ENCODE results near the gene KIF26B. TPM values are rescaled to one million over a fixed set of nuclear protein-coding genes. Genes with fewer than 3 reads are reported as not detected.

KIF26B gene
- total and polyA plus RNA-seq, 8 donors: 0.15 to 3.2 (median 0.89) TPM; not detected in 1

GRCh38 chr1:245158913-245159312, 4.1 kb downstream of the KIF26B start:
- WGBS, 5 donors: 92 to 99% (median 95%) methylated on average over 3 of the region's 3 CpGs
- no peak for TF ChIP-seq POLR2AphosphoS5 (IDR thresholded peaks at IDR 0.05)
- DNase-seq: no peak
- intact Hi-C loops (cut with DNase I; ENCODE audit: low total_unique reads): loop anchor here (10.0 kb wide), 1 partner anchor 966 kb away; no protein-coding TSS in a partner anchor
- Histone ChIP-seq H3K4me1 (peaks cover 27 to 35% (median 33%) of the 10 kb centered on the region in 4 donors), H3K27me3 (peaks cover 0 to 39% (median 31%) of the 10 kb centered on the region in 3 donors), H3K4me3 (no peak overlapping the region), H3K36me3 (no peaks in the 10 kb centered on the region), H3K27ac (no peak overlapping the region), H3K9me3 (no peaks in the 10 kb centered on the region)

GRCh38 chr1:245160288-245160687, 5.5 kb downstream of the KIF26B start:
- Histone ChIP-seq H3K4me3 (no peak overlapping the region), H3K27me3 (peaks cover 0 to 25% (median 22%) of the 10 kb centered on the region in 3 donors), H3K27ac (no peak overlapping the region), H3K36me3 (no peaks in the 10 kb centered on the region), H3K4me1 (peaks cover 13 to 21% (median 19%) of the 10 kb centered on the region in 4 donors), H3K9me3 (no peaks in the 10 kb centered on the region)
- intact Hi-C loops (cut with DNase I; ENCODE audit: low total_unique reads): no loop called here
- 47 to 53% (median 48%) methylated on average over 5 of the region's 5 CpGs for WGBS, 5 donors
- no peak for TF ChIP-seq EP300 (IDR thresholded peaks at IDR 0.05)
- no peak for TF ChIP-seq POLR2A (IDR thresholded peaks at IDR 0.05)
- TF ChIP-seq POLR2AphosphoS5 (IDR thresholded peaks at IDR 0.05): no peak
- TF ChIP-seq CTCF (IDR thresholded peaks at IDR 0.05): no peak
- DNase-seq: no peak

GRCh38 chr1:245160741-245161400, 6.1 kb downstream of the KIF26B start:
- intact Hi-C loops (cut with DNase I; ENCODE audit: low total_unique reads): no loop called here
- no peak for DNase-seq
- WGBS, 5 donors: 59 to 68% (median 64%) methylated on average over 6 of the region's 6 CpGs
- no peak overlapping the region for H3K27ac ChIP-seq
- H3K36me3 ChIP-seq: no peaks in the 10 kb centered on the region
- peaks cover 9 to 16% (median 14%) of the 10 kb centered on the region in 4 donors for H3K4me1 ChIP-seq
- H3K27me3 ChIP-seq: peaks cover 0 to 19% (median 16%) of the 10 kb centered on the region in 3 donors
- TF ChIP-seq EP300 (IDR thresholded peaks at IDR 0.05) (no peak), POLR2AphosphoS5 (IDR thresholded peaks at IDR 0.05) (no peak), POLR2A (IDR thresholded peaks at IDR 0.05) (no peak), CTCF (IDR thresholded peaks at IDR 0.05) (no peak)
- no peak overlapping the region for H3K4me3 ChIP-seq
- no peaks in the 10 kb centered on the region for H3K9me3 ChIP-seq

GRCh38 chr1:245161866-245162265, 7.1 kb downstream of the KIF26B start:
- no peaks in the 10 kb centered on the region for H3K9me3 ChIP-seq
- DNase-seq: no peak
- 86 to 94% (median 93%) methylated on average over 7 to 8 of the region's 8 CpGs for WGBS, 5 donors
- no peak overlapping the region for H3K4me3 ChIP-seq
- peaks cover 0 to 9% (median 6%) of the 10 kb centered on the region in 3 donors for H3K27me3 ChIP-seq
- no peaks in the 10 kb centered on the region for H3K36me3 ChIP-seq
- H3K27ac ChIP-seq: no peak overlapping the region
- TF ChIP-seq EP300 (IDR thresholded peaks at IDR 0.05): no peak
- no peak for TF ChIP-seq POLR2AphosphoS5 (IDR thresholded peaks at IDR 0.05)
- no peak for TF ChIP-seq POLR2A (IDR thresholded peaks at IDR 0.05)
- no peak for TF ChIP-seq CTCF (IDR thresholded peaks at IDR 0.05)
- H3K4me1 ChIP-seq: peaks cover 2 to 16% (median 9%) of the 10 kb centered on the region in 4 donors
- intact Hi-C loops (cut with DNase I; ENCODE audit: low total_unique reads): no loop called here

GRCh38 chr1:245166471-245166885, 11.7 kb downstream of the KIF26B start:
- intact Hi-C loops (cut with DNase I; ENCODE audit: low total_unique reads): no loop called here
- Histone ChIP-seq H3K27me3 (no peaks in the 10 kb centered on the region), H3K4me3 (peak overlapping the region; percentile 20 to 28 (median 26)), H3K27ac (peak overlapping the region in 1 of 5 donors; percentile 13), H3K36me3 (no peaks in the 10 kb centered on the region), H3K9me3 (no peaks in the 10 kb centered on the region), H3K4me1 (peaks cover 0 to 14% (median 6%) of the 10 kb centered on the region in 4 donors)
- TF ChIP-seq CTCF (IDR thresholded peaks at IDR 0.05): no peak
- no peak for TF ChIP-seq EP300 (IDR thresholded peaks at IDR 0.05)
- TF ChIP-seq POLR2A (IDR thresholded peaks at IDR 0.05): no peak
- TF ChIP-seq POLR2AphosphoS5 (IDR thresholded peaks at IDR 0.05): no peak
- DNase-seq: peak in 1 of 2 donors; percentile 66
- 27 to 48% (median 33%) methylated on average over 10 of the region's 10 CpGs for WGBS, 5 donors

Measured in stomach (tissue), 9 donors.